ENCODE results near the gene HTR3A.
"Not testable (repeated sequence)": the region's sequence is repeated elsewhere in the genome, so short reads cannot be mapped to it uniquely, and the experiment has no call there.

The HTR3A gene

GRCh38 chr11:113942256-113942655 lies 32.7 kb upstream of the HTR3A start:
- Histone ChIP-seq H3K9ac (ENCODE audit: insufficient read length) (no peak overlapping the region), H3K36me3 (ENCODE audit: insufficient read depth, low read length) (no peaks in the 10 kb centered on the region), H3K4me3 (no peak overlapping the region), H3K27ac (no peak overlapping the region), H3K9me3 (ENCODE audit: low read depth, low read length) (no peaks in the 10 kb centered on the region)
- no peak for TF ChIP-seq POLR2AphosphoS5 (IDR thresholded peaks at IDR 0.05; ENCODE audit: borderline replicate concordance, low read depth, low read length)
- no peak for TF ChIP-seq EZH2 (IDR thresholded peaks at IDR 0.05)
- no peak for TF ChIP-seq FOXP2 (optimal IDR thresholded peaks at IDR 0.05; ENCODE audit: control extremely low read depth, extremely low read length, insufficient read depth)
- DNase-seq (ENCODE audit: low read depth, low spot score): no peak

GRCh38 chr11:113946162-113946561 lies 28.7 kb upstream of the HTR3A start:
- not testable (repeated sequence) for H3K9ac ChIP-seq (ENCODE audit: insufficient read length); H3K36me3 ChIP-seq (ENCODE audit: insufficient read depth, low read length); H3K4me3 ChIP-seq; H3K9me3 ChIP-seq (ENCODE audit: low read depth, low read length); DNase-seq (ENCODE audit: low read depth, low spot score); H3K27ac ChIP-seq

GRCh38 chr11:113947994-113948393 lies 26.9 kb upstream of the HTR3A start:
- no peaks in the 10 kb centered on the region for H3K36me3 ChIP-seq (ENCODE audit: insufficient read depth, low read length)
- H3K9ac ChIP-seq (ENCODE audit: insufficient read length): no peak overlapping the region
- no peak for TF ChIP-seq EZH2 (IDR thresholded peaks at IDR 0.05)
- TF ChIP-seq FOXP2 (optimal IDR thresholded peaks at IDR 0.05; ENCODE audit: control extremely low read depth, extremely low read length, insufficient read depth): no peak
- TF ChIP-seq POLR2AphosphoS5 (IDR thresholded peaks at IDR 0.05; ENCODE audit: borderline replicate concordance, low read depth, low read length): no peak
- DNase-seq (ENCODE audit: low read depth, low spot score): no peak
- no peaks in the 10 kb centered on the region for H3K9me3 ChIP-seq (ENCODE audit: low read depth, low read length)
- H3K4me3 ChIP-seq: no peak overlapping the region
- H3K27ac ChIP-seq: no peak overlapping the region

- DNase-seq (ENCODE audit: low read depth, low spot score): no peak
- no peak overlapping the region for H3K9ac ChIP-seq (ENCODE audit: insufficient read length)
- H3K9me3 ChIP-seq (ENCODE audit: low read depth, low read length): no peaks in the 10 kb centered on the region
- TF ChIP-seq EZH2 (IDR thresholded peaks at IDR 0.05): no peak
- no peak for TF ChIP-seq POLR2AphosphoS5 (IDR thresholded peaks at IDR 0.05; ENCODE audit: borderline replicate concordance, low read depth, low read length)
- no peak for TF ChIP-seq FOXP2 (optimal IDR thresholded peaks at IDR 0.05; ENCODE audit: control extremely low read depth, extremely low read length, insufficient read depth)
- no peak overlapping the region for H3K27ac ChIP-seq
- no peaks in the 10 kb centered on the region for H3K36me3 ChIP-seq (ENCODE audit: insufficient read depth, low read length)
- H3K4me3 ChIP-seq: no peak overlapping the region
Observed at GRCh38 chr11:113949891-113950290, 25.0 kb upstream of the HTR3A start.

- no peak for DNase-seq (ENCODE audit: low read depth, low spot score)
- H3K9me3 ChIP-seq (ENCODE audit: low read depth, low read length): no peaks in the 10 kb centered on the region
- no peak overlapping the region for H3K4me3 ChIP-seq
- H3K9ac ChIP-seq (ENCODE audit: insufficient read length): no peak overlapping the region
- no peak for TF ChIP-seq FOXP2 (optimal IDR thresholded peaks at IDR 0.05; ENCODE audit: control extremely low read depth, extremely low read length, insufficient read depth)
- no peak for TF ChIP-seq POLR2AphosphoS5 (IDR thresholded peaks at IDR 0.05; ENCODE audit: borderline replicate concordance, low read depth, low read length)
- H3K27ac ChIP-seq: no peak overlapping the region
- H3K36me3 ChIP-seq (ENCODE audit: insufficient read depth, low read length): no peaks in the 10 kb centered on the region
Observed at GRCh38 chr11:113951537-113951936, 23.4 kb upstream of the HTR3A start.

GRCh38 chr11:113952070-113952469 lies 22.8 kb upstream of the HTR3A start:
- no peak for DNase-seq (ENCODE audit: low read depth, low spot score)
- Histone ChIP-seq H3K4me3 (no peak overlapping the region), H3K9ac (ENCODE audit: insufficient read length) (no peak overlapping the region), H3K9me3 (ENCODE audit: low read depth, low read length) (no peaks in the 10 kb centered on the region), H3K36me3 (ENCODE audit: insufficient read depth, low read length) (no peaks in the 10 kb centered on the region), H3K27ac (no peak overlapping the region)
- TF ChIP-seq FOXP2 (optimal IDR thresholded peaks at IDR 0.05; ENCODE audit: control extremely low read depth, extremely low read length, insufficient read depth): no peak
- TF ChIP-seq POLR2AphosphoS5 (IDR thresholded peaks at IDR 0.05; ENCODE audit: borderline replicate concordance, low read depth, low read length): no peak
- TF ChIP-seq EZH2 (IDR thresholded peaks at IDR 0.05): no peak

- no peak overlapping the region for H3K4me3 ChIP-seq
- H3K36me3 ChIP-seq (ENCODE audit: insufficient read depth, low read length): no peaks in the 10 kb centered on the region
- DNase-seq (ENCODE audit: low read depth, low spot score): no peak
- H3K9ac ChIP-seq (ENCODE audit: insufficient read length): no peak overlapping the region
- no peak overlapping the region for H3K27ac ChIP-seq
- no peaks in the 10 kb centered on the region for H3K9me3 ChIP-seq (ENCODE audit: low read depth, low read length)
- no peak for TF ChIP-seq EZH2 (IDR thresholded peaks at IDR 0.05)
- no peak for TF ChIP-seq POLR2AphosphoS5 (IDR thresholded peaks at IDR 0.05; ENCODE audit: borderline replicate concordance, low read depth, low read length)
- TF ChIP-seq FOXP2 (optimal IDR thresholded peaks at IDR 0.05; ENCODE audit: control extremely low read depth, extremely low read length, insufficient read depth): no peak
Observed at GRCh38 chr11:113952588-113952987, 22.3 kb upstream of the HTR3A start.

- H3K9ac ChIP-seq (ENCODE audit: insufficient read length): no peak overlapping the region
- no peak for DNase-seq (ENCODE audit: low read depth, low spot score)
- H3K9me3 ChIP-seq (ENCODE audit: low read depth, low read length): no peaks in the 10 kb centered on the region
- H3K4me3 ChIP-seq: no peak overlapping the region
- no peak overlapping the region for H3K27ac ChIP-seq
- no peak for TF ChIP-seq EZH2 (IDR thresholded peaks at IDR 0.05)
- no peak for TF ChIP-seq POLR2AphosphoS5 (IDR thresholded peaks at IDR 0.05; ENCODE audit: borderline replicate concordance, low read depth, low read length)
- no peak for TF ChIP-seq FOXP2 (optimal IDR thresholded peaks at IDR 0.05; ENCODE audit: control extremely low read depth, extremely low read length, insufficient read depth)
- no peaks in the 10 kb centered on the region for H3K36me3 ChIP-seq (ENCODE audit: insufficient read depth, low read length)
Observed at GRCh38 chr11:113954235-113954634, 20.7 kb upstream of the HTR3A start.

GRCh38 chr11:113956986-113957385 lies 17.9 kb upstream of the HTR3A start:
- TF ChIP-seq POLR2AphosphoS5 (IDR thresholded peaks at IDR 0.05; ENCODE audit: borderline replicate concordance, low read depth, low read length) (no peak), EZH2 (IDR thresholded peaks at IDR 0.05) (no peak), FOXP2 (optimal IDR thresholded peaks at IDR 0.05; ENCODE audit: control extremely low read depth, extremely low read length, insufficient read depth) (no peak)
- no peak overlapping the region for H3K4me3 ChIP-seq
- no peak overlapping the region for H3K9ac ChIP-seq (ENCODE audit: insufficient read length)
- H3K36me3 ChIP-seq (ENCODE audit: insufficient read depth, low read length): no peaks in the 10 kb centered on the region
- no peaks in the 10 kb centered on the region for H3K9me3 ChIP-seq (ENCODE audit: low read depth, low read length)
- H3K27ac ChIP-seq: no peak overlapping the region
- no peak for DNase-seq (ENCODE audit: low read depth, low spot score)
